Natural killer cell (primary cell): ENCODE measurements around the gene ST3GAL3. TPM values are rescaled to one million over a fixed set of nuclear protein-coding genes. Genes with fewer than 3 reads are reported as not detected.
A peak's percentile ranks its signal among the peaks of the same experiment; 100 is the strongest.

Experiments
- ATAC-seq, 3 donors: fragments of 150-1000 bp in 2 of 3; fragments of 200-7000 bp in 1 of 3; cut with Tn5 transposase; 1 replicate in 1 of 3; 2 replicates in 2 of 3; pipeline ENCODE4 v1.10.0; 2021; ENCODE audit warnings: mild to moderate bottlenecking in 2 of 3, moderate library complexity in 2 of 3
- DNase-seq, 2 donors: peaks; one replicate each; pipeline versions ENCODE4 v3.0.0 to v3.0.0-alpha.2; 2013 to 2021; ENCODE audit warnings: mixed read lengths in 1 of 2
- H3K27ac ChIP-seq: one replicate; pipeline ENCODE4 v1.5.1; 2013; ENCODE audit warnings: mild to moderate bottlenecking, low read length
- H3K27me3 ChIP-seq: one replicate; pipeline ENCODE4 v1.6.1; 2013; ENCODE audit warnings: low read length; ENCODE audit not compliant: control insufficient read depth, insufficient read depth
- H3K36me3 ChIP-seq: one replicate; pipeline ENCODE4 v1.6.1; 2013; ENCODE audit warnings: low read length; ENCODE audit not compliant: control insufficient read depth, insufficient read depth
- H3K4me1 ChIP-seq: one replicate; pipeline ENCODE4 v1.6.1; 2013; ENCODE audit warnings: low read length; ENCODE audit not compliant: control insufficient read depth, insufficient read depth
- H3K4me3 ChIP-seq: one replicate; pipeline ENCODE4 v1.5.1; 2013; ENCODE audit warnings: low read length
- H3K9me3 ChIP-seq: one replicate; pipeline ENCODE4 v1.6.1; 2013; ENCODE audit warnings: low read length; ENCODE audit not compliant: control insufficient read depth, insufficient read depth
- H3K27ac Mint-ChIP-seq, 2 donors: one replicate each; pipeline ENCODE4 v1.8.0; 2022; ENCODE audit warnings: mild to moderate bottlenecking in 2 of 2, mixed read lengths in 2 of 2, moderate library complexity in 1 of 2
- H3K27me3 Mint-ChIP-seq, 2 donors: one replicate each; pipeline ENCODE4 v1.8.0; 2022; ENCODE audit warnings: low read depth in 2 of 2, mixed read lengths in 2 of 2
- H3K36me3 Mint-ChIP-seq: one replicate; pipeline ENCODE4 v1.8.0; 2022; ENCODE audit warnings: mixed read lengths
- H3K4me1 Mint-ChIP-seq, 2 donors: one replicate each; pipeline ENCODE4 v1.8.0; 2022; ENCODE audit warnings: mixed read lengths in 2 of 2
- H3K4me3 Mint-ChIP-seq: one replicate; pipeline ENCODE4 v1.8.0; 2022; ENCODE audit warnings: mild to moderate bottlenecking, moderate library complexity, mixed read lengths
- H3K9me3 Mint-ChIP-seq, 2 donors: one replicate each; pipeline ENCODE4 v1.8.0; 2022; ENCODE audit warnings: mixed read lengths in 2 of 2
- CTCF ChIP-seq: fragments of 200-600 bp; IDR thresholded peaks from one replicate; pipeline ENCODE4 v1.8.0; 2022; ENCODE audit warnings: antibody characterized with exemption
- WGBS: methylation state at CpG from one replicate; pipeline ENCODE4 v1.1.7; 2013; ENCODE audit warnings: missing lambda C conversion rate; ENCODE audit not compliant: insufficient coverage; 5-methylcytosine and 5-hydroxymethylcytosine counted together
- intact Hi-C: fragments of 100-400 bp; cut with micrococcal nuclease; formaldehyde crosslinking; loops from one replicate; pipeline ENCODE4 v1.14.2; 2022
- total RNA-seq, 4 donors: library from RNA; stranded (reverse); fragments of 120-200 nt in 1 of 4; gene quantifications; one replicate each; pipeline versions ENCODE4 v1.2.3 to v1.2.4, GENCODE V29; 2013 to 2022

ST3GAL3 gene
- 10 to 100 TPM; 22.2 to 27.3 (median 22.3) TPM for total RNA-seq
- 17.6 TPM for total RNA-seq (2013)

GRCh38 chr1:43707190-43708001 lies at the start of gene ST3GAL3:
TSS of gene ST3GAL3 (plus strand) at chr1:43707536. CDS start at chr1:43736263, 28,727 bp downstream.
- no peaks in the 10 kb centered on the region for H3K9me3 Mint-ChIP-seq
- ATAC-seq: peak; percentile 97 to 98 (median 97)
- Histone ChIP-seq H3K36me3 (peaks cover 24% of the 10 kb centered on the region), H3K27ac (peak within 1 kb of the TSS; percentile 34), H3K27me3 (no peaks in the 10 kb centered on the region), H3K4me1 (peaks cover 17% of the 10 kb centered on the region), H3K4me3 (peak within 1 kb of the TSS; percentile 90), H3K9me3 (no peaks in the 10 kb centered on the region)
- H3K36me3 Mint-ChIP-seq: peaks cover 11% of the 10 kb centered on the region
- peak within 1 kb of the TSS; percentile 45 to 78 for H3K27ac Mint-ChIP-seq
- peaks cover 18 to 24% of the 10 kb centered on the region in 2 donors for H3K4me1 Mint-ChIP-seq
- TF ChIP-seq CTCF: no peak
- WGBS: under 1% methylated on average over 103 of the region's 103 CpGs
- peak; percentile 89 to 94 for DNase-seq
- H3K4me3 Mint-ChIP-seq: peak within 1 kb of the TSS; percentile 87
- intact Hi-C loops: loop anchor here (2.0 kb wide), 1 partner anchor 57 kb away; the partner anchor contains the start of gene KDM4A
- H3K27me3 Mint-ChIP-seq: no peaks in the 10 kb centered on the region

- no peak for DNase-seq
- Mint-ChIP-seq H3K27me3 (no peaks in the 10 kb centered on the region), H3K27ac (no peak overlapping the region), H3K4me1 (peaks cover 5 to 18% of the 10 kb centered on the region in 2 donors), H3K36me3 (peaks cover 19% of the 10 kb centered on the region), H3K9me3 (no peaks in the 10 kb centered on the region), H3K4me3 (no peak overlapping the region)
- intact Hi-C loops: no loop called here
- Histone ChIP-seq H3K27ac (no peak overlapping the region), H3K4me3 (no peak overlapping the region), H3K36me3 (peaks cover 79% of the 10 kb centered on the region), H3K27me3 (no peaks in the 10 kb centered on the region), H3K9me3 (no peaks in the 10 kb centered on the region), H3K4me1 (no peaks in the 10 kb centered on the region)
- TF ChIP-seq CTCF: no peak
- ATAC-seq: no peak
- 98% methylated on average over 13 of the region's 14 CpGs for WGBS
Observed at GRCh38 chr1:43659212-43660166, 47.8 kb upstream of the ST3GAL3 start.

GRCh38 chr1:43660355-43660754 lies 47.0 kb upstream of the ST3GAL3 start:
- Mint-ChIP-seq H3K4me1 (peaks cover 5 to 18% of the 10 kb centered on the region in 2 donors), H3K4me3 (no peak overlapping the region), H3K27me3 (no peaks in the 10 kb centered on the region), H3K36me3 (peaks cover 19% of the 10 kb centered on the region), H3K27ac (no peak overlapping the region), H3K9me3 (no peaks in the 10 kb centered on the region)
- H3K4me3 ChIP-seq: no peak overlapping the region
- intact Hi-C loops: no loop called here
- ATAC-seq (no peak), DNase-seq (no peak)
- no peaks in the 10 kb centered on the region for H3K4me1 ChIP-seq
- no peak for TF ChIP-seq CTCF
- 95% methylated on average over 4 of the region's 4 CpGs for WGBS
- H3K27me3 ChIP-seq: no peaks in the 10 kb centered on the region
- no peaks in the 10 kb centered on the region for H3K9me3 ChIP-seq
- H3K36me3 ChIP-seq: peaks cover 82% of the 10 kb centered on the region
- no peak overlapping the region for H3K27ac ChIP-seq
